AG10803 (cell line): ENCODE measurements around the gene MCU.

Experiments used
- DNase-seq: peaks from one replicate; pipeline ENCODE4 v3.0.0; 2010; ENCODE audit warnings: low read depth
- H3K4me3 ChIP-seq: 2 replicates; pipeline ENCODE4 v1.5.1; 2011; ENCODE audit warnings: mild to moderate bottlenecking, low read length, control low read depth
- TF ChIP-seq, protein P1 (sequence below): conservative IDR thresholded peaks from 2 replicates; pipeline ENCODE4 v1.5.1; 2011; ENCODE audit warnings: mild to moderate bottlenecking, low read length, control low read depth, inconsistent platforms

MCU gene

DNA sequence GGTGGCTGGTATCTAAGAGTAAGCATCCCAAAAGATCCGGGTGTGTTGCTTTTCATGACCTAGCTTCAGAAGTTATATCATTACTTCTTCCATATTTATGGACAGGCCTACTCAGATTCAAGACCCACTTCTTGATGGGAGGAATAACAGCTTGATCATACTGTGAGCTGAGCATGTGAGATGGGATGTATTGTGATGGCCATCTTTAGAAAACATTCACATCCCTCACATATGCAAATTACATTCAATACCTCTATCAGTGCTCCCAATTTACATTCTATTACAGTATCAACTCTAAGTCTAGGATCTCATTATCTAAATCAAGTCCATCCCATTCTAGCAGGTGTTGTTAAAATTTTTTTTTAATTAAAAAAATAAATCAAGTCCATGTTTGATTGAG, 101.8 kb downstream of the MCU start:
- TF ChIP-seq, protein P1, sequence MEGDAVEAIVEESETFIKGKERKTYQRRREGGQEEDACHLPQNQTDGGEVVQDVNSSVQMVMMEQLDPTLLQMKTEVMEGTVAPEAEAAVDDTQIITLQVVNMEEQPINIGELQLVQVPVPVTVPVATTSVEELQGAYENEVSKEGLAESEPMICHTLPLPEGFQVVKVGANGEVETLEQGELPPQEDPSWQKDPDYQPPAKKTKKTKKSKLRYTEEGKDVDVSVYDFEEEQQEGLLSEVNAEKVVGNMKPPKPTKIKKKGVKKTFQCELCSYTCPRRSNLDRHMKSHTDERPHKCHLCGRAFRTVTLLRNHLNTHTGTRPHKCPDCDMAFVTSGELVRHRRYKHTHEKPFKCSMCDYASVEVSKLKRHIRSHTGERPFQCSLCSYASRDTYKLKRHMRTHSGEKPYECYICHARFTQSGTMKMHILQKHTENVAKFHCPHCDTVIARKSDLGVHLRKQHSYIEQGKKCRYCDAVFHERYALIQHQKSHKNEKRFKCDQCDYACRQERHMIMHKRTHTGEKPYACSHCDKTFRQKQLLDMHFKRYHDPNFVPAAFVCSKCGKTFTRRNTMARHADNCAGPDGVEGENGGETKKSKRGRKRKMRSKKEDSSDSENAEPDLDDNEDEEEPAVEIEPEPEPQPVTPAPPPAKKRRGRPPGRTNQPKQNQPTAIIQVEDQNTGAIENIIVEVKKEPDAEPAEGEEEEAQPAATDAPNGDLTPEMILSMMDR, result no peak
- DNase-seq, result no peak
- no peak overlapping the region for H3K4me3 ChIP-seq

DNA sequence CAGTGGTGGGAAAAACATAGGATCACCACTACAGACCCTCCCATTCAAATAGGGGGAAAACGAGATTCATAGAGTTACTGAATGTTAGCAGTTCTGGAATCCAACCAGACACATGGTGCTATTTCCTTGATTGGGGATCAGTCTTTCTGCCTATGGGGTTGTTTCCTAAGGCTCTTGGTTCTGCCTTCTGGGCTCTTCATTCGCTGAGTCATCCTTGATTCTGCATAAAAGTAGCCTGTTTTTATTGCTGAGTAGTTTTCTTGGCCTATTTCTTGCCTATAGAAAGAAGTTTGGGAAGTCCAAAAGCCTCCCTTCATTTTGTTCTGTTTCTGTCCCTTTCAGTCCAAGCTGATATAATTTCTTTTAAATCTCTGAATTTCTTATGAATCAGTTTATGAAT, 102.3 kb downstream of the MCU start:
- peak; percentile 44 for DNase-seq
- no peak overlapping the region for H3K4me3 ChIP-seq
- TF ChIP-seq, protein P1, result no peak

DNA sequence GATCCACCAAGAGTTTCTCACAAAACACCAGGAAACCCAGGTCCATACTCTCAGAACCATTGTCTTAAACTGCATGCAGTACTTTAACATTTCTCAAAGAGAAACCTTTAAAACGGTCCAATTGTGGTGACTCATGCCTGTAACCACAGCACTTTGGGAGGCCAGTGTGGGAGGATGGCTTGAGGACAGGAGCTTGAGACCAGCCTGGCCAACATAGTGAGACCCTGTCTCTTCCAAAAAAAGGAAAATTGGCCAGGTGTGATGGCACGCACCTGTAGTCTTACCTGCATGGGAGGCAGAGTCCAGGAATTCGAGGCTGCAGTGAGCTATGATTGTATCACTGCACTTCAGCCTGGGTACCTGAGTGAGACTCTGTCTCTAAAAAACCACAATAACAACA, 104.1 kb downstream of the MCU start:
- TF ChIP-seq, protein P1, result no peak
- no peak overlapping the region for H3K4me3 ChIP-seq
- peak; percentile 41 for DNase-seq

DNA sequence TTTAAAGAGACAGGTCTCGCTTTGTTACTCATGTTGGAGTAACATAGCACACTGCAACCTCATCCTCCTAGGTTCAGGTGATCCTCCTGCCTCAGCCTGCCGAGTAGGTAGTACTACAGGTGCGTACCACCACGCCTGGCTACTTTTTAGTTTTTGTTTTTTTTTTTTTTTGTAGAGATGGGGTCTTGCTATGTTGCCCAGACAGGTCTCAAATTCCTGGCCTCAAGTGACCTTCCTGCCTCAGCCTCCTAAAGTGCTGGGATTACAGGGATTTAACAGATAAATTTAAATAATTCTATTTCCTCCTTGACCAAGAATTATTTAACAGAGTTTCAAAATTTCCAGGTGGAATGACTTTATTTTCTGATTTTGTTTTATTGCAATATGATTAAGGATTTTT, 104.6 kb downstream of the MCU start:
- H3K4me3 ChIP-seq, result no peak overlapping the region
- TF ChIP-seq, protein P1, result no peak
- no peak for DNase-seq

DNA sequence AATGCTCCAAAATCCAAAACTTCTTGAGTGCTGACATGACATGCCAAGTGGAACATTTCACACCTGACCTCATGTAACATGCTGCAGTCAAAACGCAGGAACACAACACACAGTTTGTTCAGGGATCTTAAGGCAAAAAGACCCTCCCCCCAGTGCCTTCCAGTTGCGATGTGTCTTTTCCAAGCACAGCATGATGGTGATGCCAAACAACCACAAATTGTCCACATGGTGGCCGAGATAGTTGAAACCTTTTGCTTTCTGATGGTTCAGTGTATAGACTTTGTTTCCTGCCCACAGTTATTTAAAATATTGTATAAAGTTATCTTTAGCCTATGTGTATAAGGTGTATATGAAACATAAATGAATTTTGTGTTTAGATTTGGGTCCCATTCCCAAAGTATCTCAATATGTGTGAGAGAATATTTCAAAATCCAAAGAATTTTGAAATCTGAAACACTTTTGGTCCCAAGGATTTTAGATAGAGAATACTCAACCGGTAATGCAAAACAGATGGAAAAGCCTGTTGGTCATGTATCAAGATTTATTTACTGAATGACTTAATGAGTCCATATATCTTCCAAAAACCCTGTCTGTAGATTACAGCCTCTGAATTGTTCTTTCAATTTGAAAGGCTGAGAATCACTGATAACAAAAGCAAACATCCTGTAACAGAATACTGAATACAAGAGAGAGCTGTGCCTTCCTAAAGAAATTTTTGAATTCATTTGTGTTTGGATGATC, 108.2 kb downstream of the MCU start:
- peak; percentile 75 for DNase-seq
- TF ChIP-seq, protein P1, result no peak
- no peak overlapping the region for H3K4me3 ChIP-seq

DNA sequence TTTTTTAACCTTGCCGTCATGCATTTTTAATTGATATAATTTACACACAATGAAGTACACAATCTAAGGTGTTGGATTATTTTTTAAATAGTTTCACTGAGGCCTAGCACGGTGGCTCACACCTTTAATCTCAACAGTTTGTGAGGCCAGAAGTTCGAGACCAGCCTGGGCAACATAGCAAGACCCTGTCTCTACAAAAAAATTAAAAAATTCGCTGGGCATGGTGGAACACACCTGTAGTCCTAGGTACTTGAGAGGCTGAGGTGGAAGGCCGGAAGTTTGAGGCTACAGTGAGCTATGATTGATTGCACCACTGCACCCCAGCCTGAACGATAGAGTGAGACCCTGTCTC, 108.8 kb downstream of the MCU start:
- TF ChIP-seq, protein P1, result no peak
- no peak for DNase-seq

DNA sequence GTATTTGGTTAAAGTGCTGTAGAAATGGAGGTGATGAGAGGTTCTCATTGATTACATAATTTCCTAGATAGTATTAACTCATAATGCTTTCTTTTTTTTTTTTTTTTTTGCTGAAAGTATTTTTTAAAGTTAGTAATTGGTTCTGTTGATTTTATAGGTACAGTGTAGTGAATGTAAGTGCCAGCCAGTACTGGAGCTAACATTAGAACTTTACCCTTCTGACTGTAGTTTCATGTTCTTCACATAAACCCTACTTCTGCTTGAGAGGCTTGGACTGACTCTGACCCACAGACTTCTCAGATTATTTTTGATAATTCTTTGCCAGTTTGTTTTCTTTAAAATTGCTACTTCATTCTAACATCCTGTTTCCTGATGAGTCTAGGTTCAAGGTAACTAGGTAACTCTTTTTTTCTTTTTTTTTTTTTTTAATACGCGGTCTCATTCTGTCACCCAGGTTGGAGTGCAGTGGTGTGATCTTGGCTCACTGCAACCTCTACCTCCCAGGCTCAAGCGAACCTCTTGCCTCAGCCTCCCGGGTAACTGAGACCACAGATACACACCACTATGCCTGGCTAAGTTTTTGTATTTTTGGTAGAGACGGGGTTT, 109.4 kb downstream of the MCU start:
- TF ChIP-seq, protein P1, result no peak
- no peak for DNase-seq
- no peak overlapping the region for H3K4me3 ChIP-seq

More for the DNA sequence above, 108.8 kb downstream of the MCU start:
- H3K4me3 ChIP-seq, result no peak overlapping the region
